ENCODE data around the gene SLC26A5.

Gene SLC26A5

GRCh38 chr7:103346396-103346795 lies 99.6 kb downstream of the SLC26A5 start:
- DNase-seq (ENCODE audit: low read depth, low spot score), result no peak

DNA sequence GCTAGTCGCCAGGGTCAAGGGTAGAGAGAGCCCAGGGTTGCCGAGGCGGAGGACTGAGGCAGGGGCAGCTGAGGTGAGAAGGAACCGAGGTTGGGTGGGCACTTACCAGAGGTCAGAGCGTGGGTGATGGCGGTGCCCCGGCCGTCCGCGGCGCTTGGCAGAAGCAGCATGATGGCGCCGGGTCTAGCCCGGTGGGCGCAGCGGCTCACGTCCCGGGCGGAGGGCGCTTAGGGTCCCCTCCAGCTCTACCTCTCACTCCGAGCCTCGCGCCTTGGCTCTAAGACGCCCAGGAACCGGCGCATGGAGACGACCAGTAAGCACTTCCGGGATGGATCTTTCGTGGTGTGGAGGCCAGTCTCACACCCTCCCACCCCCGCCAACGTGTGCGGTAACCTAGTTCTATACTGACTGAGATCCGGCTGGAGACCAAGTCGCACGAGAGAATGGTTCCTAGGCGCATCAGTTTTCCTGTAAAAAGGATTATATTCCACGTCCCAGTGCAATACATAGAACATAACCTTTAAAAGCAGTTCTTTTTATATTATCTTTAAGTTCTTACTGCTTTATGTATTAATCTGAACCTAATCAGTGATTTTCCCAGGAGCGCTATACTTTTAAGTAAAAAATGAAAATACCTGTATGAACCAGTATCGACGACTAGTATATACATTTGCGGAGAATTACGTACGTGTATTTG lies 101.4 kb downstream of the SLC26A5 start, which contains the start of gene DNAJC2:
Gene DNAJC2, minus strand, starts transcription at position 315 of the 697 bp plus-strand sequence. Its CDS starts 145 bp downstream, at position 170.
- peak; percentile 94 for DNase-seq (ENCODE audit: low read depth, low spot score)

- peak; percentile 52 for DNase-seq (ENCODE audit: low read depth, low spot score)
Observed at GRCh38 chr7:103343758-103344452, 102.1 kb downstream of the SLC26A5 start.

GRCh38 chr7:103343332-103343731 lies 102.7 kb downstream of the SLC26A5 start:
- DNase-seq (ENCODE audit: low read depth, low spot score), result no peak

DNA sequence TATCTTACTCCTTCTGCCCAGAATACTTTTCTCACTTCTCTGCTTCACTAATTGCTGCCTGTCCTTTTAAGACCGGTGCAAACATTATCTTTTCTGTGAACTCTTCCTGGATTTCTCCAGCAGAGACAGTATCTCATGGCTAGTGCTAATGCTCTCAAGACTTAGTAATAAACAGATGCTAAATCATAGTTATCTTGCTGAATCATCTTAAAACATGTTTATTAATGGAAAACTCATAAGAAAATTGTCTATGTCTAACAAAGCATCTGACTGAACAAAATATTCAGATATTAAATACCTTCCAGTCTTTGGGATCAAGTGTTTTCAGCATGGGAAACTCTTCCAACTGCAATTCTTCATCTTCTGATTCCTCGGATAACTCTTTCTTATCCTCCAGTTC lies 104.5 kb downstream of the SLC26A5 start:
- DNase-seq (ENCODE audit: low read depth, low spot score), result no peak

- no peak for DNase-seq (ENCODE audit: low read depth, low spot score)
Observed at GRCh38 chr7:103338864-103339263, 107.1 kb downstream of the SLC26A5 start.

DNA sequence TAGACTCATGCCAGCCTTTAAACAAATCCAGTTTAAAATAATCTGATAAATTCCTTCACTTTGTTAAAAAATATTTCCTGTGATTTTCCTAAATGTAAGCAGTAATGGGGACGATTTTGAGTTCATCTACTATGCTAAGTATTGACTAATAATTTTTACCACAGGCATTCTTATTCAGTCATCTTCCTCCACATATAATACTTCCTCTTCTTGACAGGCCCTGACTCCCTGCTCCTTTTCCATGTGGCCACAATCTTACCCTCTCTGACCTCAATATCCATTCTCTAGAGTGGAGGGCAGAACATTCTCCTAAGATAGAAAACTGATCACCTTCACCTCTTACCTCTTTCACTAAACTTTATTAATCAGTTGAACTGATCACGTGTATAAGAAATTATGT lies 109.2 kb downstream of the SLC26A5 start:
- no peak for DNase-seq (ENCODE audit: low read depth, low spot score)

- no peak for DNase-seq (ENCODE audit: low read depth, low spot score)
Observed at GRCh38 chr7:103325744-103326143, 120.3 kb downstream of the SLC26A5 start.
